Urothelium cell line (cell line): Measurements from ENCODE around the gene ZNF24.
A peak's percentile ranks its signal among the peaks of the same experiment; 100 is the strongest.

Experiments used
- DNase-seq: peaks from one replicate; pipeline ENCODE4 v3.0.0; 2011; ENCODE audit warnings: low spot score, mixed read lengths
- FAIRE-seq: peaks from 2 replicates; lab custom pipeline; 2011; peaks lifted over from hg19 to GRCh38; lab: Jason Lieb, UNC

Gene ZNF24

GRCh38 chr18:35306588-35307250, 37.5 kb downstream of the ZNF24 start:
- FAIRE-seq: no peak

GRCh38 chr18:35303610-35304009, 40.6 kb downstream of the ZNF24 start:
- FAIRE-seq (no peak), DNase-seq (no peak)

More at GRCh38 chr18:35306588-35307250, 37.5 kb downstream of the ZNF24 start:
- DNase-seq: no peak

GRCh38 chr18:35296060-35296459, 48.2 kb downstream of the ZNF24 start:
- DNase-seq (no peak), FAIRE-seq (no peak)

- FAIRE-seq (no peak), DNase-seq (no peak)
Measured at GRCh38 chr18:35291166-35291565, 53.1 kb downstream of the ZNF24 start.

- no peak for FAIRE-seq
- DNase-seq: peak; percentile 89
Measured at GRCh38 chr18:35290094-35290735, 54.0 kb downstream of the ZNF24 start, which contains the start of gene ZSCAN30. ZSCAN30 (minus strand) TSS chr18:35290229; CDS start chr18:35264352, 25,877 bp downstream.

- FAIRE-seq: no peak
- no peak for DNase-seq
Measured at GRCh38 chr18:35289727-35290093, 54.5 kb downstream of the ZNF24 start.

GRCh38 chr18:35289293-35289692, 54.9 kb downstream of the ZNF24 start:
- no peak for DNase-seq
- FAIRE-seq: no peak

- DNase-seq (no peak), FAIRE-seq (no peak)
Measured at GRCh38 chr18:35284841-35285240, 59.4 kb downstream of the ZNF24 start.

- FAIRE-seq: no peak
- no peak for DNase-seq
Measured at GRCh38 chr18:35283923-35284794, 60.1 kb downstream of the ZNF24 start.

GRCh38 chr18:35282353-35282752, 61.9 kb downstream of the ZNF24 start:
- DNase-seq (no peak), FAIRE-seq (no peak)
